ENCODE measurements around the gene RAB3IL1.

GRCh38 chr11:61891331-61892084, 25.9 kb downstream of the RAB3IL1 start, which contains the start of gene FADS3:
- TF ChIP-seq POLR2A (IDR thresholded peaks at IDR 0.05; ENCODE audit: low read depth, low read length): no peak
- TF ChIP-seq POLR2AphosphoS5 (IDR thresholded peaks at IDR 0.05; ENCODE audit: low read depth, low read length): no peak
